CD14-positive monocyte (primary cell): ENCODE results near the gene SLC4A5. TPM values are rescaled to one million over a fixed set of nuclear protein-coding genes. Genes with fewer than 3 reads are reported as not detected.

ENCODE experiments used
- DNase-seq, 3 donors: peaks; one replicate each; pipeline ENCODE4 v3.0.0-alpha.2; 2011 to 2022
- H2AFZ ChIP-seq: 2 replicates; pipeline ENCODE4 v1.6.0; 2012; ENCODE audit warnings: mild to moderate bottlenecking, low read depth, low read length, inconsistent platforms; ENCODE audit not compliant: insufficient read depth, poor library complexity, severe bottlenecking
- H3K27ac ChIP-seq, 2 donors: 1 replicate in 1 of 2; 2 replicates in 1 of 2; pipeline ENCODE4 v1.5.1; 2012 to 2013; ENCODE audit warnings: low read length in 2 of 2, control low read depth in 1 of 2, inconsistent platforms in 1 of 2, low read depth in 1 of 2, mild to moderate bottlenecking in 1 of 2
- H3K27me3 ChIP-seq, 2 donors: one replicate each; pipeline versions ENCODE4 v1.6.0 to v1.6.1; 2011 to 2013; ENCODE audit warnings: low read length in 2 of 2; ENCODE audit not compliant: control insufficient read depth in 2 of 2, insufficient read depth in 2 of 2
- H3K36me3 ChIP-seq, 2 donors: replicated peaks in 1 of 2; 1 replicate in 1 of 2; 2 replicates in 1 of 2; pipeline versions ENCODE4 v1.5.1 to v1.6.1; 2012 to 2013; ENCODE audit warnings: low read length in 2 of 2, control low read depth in 1 of 2, inconsistent platforms in 1 of 2, mild to moderate bottlenecking in 1 of 2; ENCODE audit not compliant: insufficient read depth in 2 of 2, control insufficient read depth in 1 of 2
- H3K4me1 ChIP-seq, 2 donors: 1 replicate in 1 of 2; 2 replicates in 1 of 2; pipeline versions ENCODE4 v1.5.1 to v1.6.1; 2012 to 2013; ENCODE audit warnings: low read length in 2 of 2, control low read depth in 1 of 2, inconsistent platforms in 1 of 2, mild to moderate bottlenecking in 1 of 2, moderate library complexity in 1 of 2; ENCODE audit not compliant: insufficient read depth in 2 of 2, control insufficient read depth in 1 of 2
- H3K4me2 ChIP-seq: replicated peaks from 2 replicates; pipeline ENCODE3; 2012; ENCODE audit warnings: low read length, moderate library complexity, mild to moderate bottlenecking; ENCODE audit not compliant: poor library complexity, severe bottlenecking; ENCODE audit errors: extremely low read depth
- H3K4me3 ChIP-seq, 3 experiments: fragments of 200-600 bp in 1 of 3; sonication (generic) in 1 of 3; replicated peaks in 1 of 3; 1 replicate in 2 of 3; 2 replicates in 1 of 3; pipeline ENCODE4 v1.5.1; 2011 to 2013; ENCODE audit warnings: low read length in 3 of 3, mild to moderate bottlenecking in 3 of 3, control low read depth in 2 of 3, low read depth in 2 of 3, inconsistent platforms in 1 of 3, moderate library complexity in 1 of 3
- H3K79me2 ChIP-seq: 2 replicates; pipeline ENCODE4 v1.6.0; 2012; ENCODE audit warnings: mild to moderate bottlenecking, control low read depth, inconsistent platforms, low read length, moderate library complexity; ENCODE audit not compliant: insufficient read depth
- H3K9ac ChIP-seq: 2 replicates; pipeline ENCODE4 v1.6.0; 2017; ENCODE audit warnings: low read length, mild to moderate bottlenecking; ENCODE audit not compliant: insufficient read depth, poor library complexity, severe bottlenecking
- H3K9me3 ChIP-seq, 2 donors: replicated peaks in 1 of 2; 1 replicate in 1 of 2; 2 replicates in 1 of 2; pipeline versions ENCODE4 v1.5.1 to v1.6.1; 2012 to 2013; ENCODE audit warnings: low read length in 2 of 2, control low read depth in 1 of 2; ENCODE audit not compliant: control insufficient read depth in 1 of 2, insufficient read depth in 1 of 2
- H4K20me1 ChIP-seq: 2 replicates; pipeline ENCODE4 v1.6.0; 2012; ENCODE audit warnings: mild to moderate bottlenecking, low read length, control low read depth, moderate library complexity; ENCODE audit not compliant: insufficient read depth
- H3K27ac Mint-ChIP-seq, 7 donors: one replicate each; pipeline ENCODE4 v1.8.0; 2020; ENCODE audit warnings: mild to moderate bottlenecking in 7 of 7, mixed read lengths in 7 of 7, moderate library complexity in 6 of 7, inconsistent platforms in 2 of 7
- H3K27me3 Mint-ChIP-seq, 3 donors: one replicate each; pipeline ENCODE4 v1.8.0; 2021 to 2022; ENCODE audit warnings: low read depth in 3 of 3, mild to moderate bottlenecking in 3 of 3, mixed read lengths in 3 of 3, moderate library complexity in 3 of 3, inconsistent platforms in 1 of 3
- H3K36me3 Mint-ChIP-seq, 2 donors: one replicate each; pipeline ENCODE4 v1.8.0; 2020; ENCODE audit warnings: mixed read lengths in 2 of 2, inconsistent platforms in 1 of 2, mild to moderate bottlenecking in 1 of 2
- H3K4me1 Mint-ChIP-seq: one replicate; pipeline ENCODE4 v1.8.0; 2020; ENCODE audit warnings: mild to moderate bottlenecking, mixed read lengths
- H3K4me3 Mint-ChIP-seq, 2 donors: one replicate each; pipeline ENCODE4 v1.8.0; 2020; ENCODE audit warnings: mild to moderate bottlenecking in 2 of 2, mixed read lengths in 2 of 2, moderate library complexity in 1 of 2
- H3K9me3 Mint-ChIP-seq, 7 donors: one replicate each; pipeline ENCODE4 v1.8.0; 2020 to 2022; ENCODE audit warnings: mixed read lengths in 7 of 7, mild to moderate bottlenecking in 6 of 7, moderate library complexity in 6 of 7, inconsistent platforms in 2 of 7
- CTCF ChIP-seq: fragments of 200-600 bp; IDR thresholded peaks from one replicate; pipeline ENCODE4 v1.8.0; 2022; ENCODE audit warnings: antibody characterized with exemption, mild to moderate bottlenecking
- WGBS: methylation state at CpG from one replicate; pipeline ENCODE4 v1.1.5; 2013; ENCODE audit warnings: missing lambda C conversion rate; ENCODE audit not compliant: insufficient coverage; 5-methylcytosine and 5-hydroxymethylcytosine counted together
- intact Hi-C, 2 donors: fragments of 100-400 bp; cut with micrococcal nuclease; formaldehyde crosslinking; loops; one replicate each; pipeline versions ENCODE4 v1.15.0 to v1.15.1; 2023
- polyA plus RNA-seq, 3 donors: library from polyadenylated mRNA; depleted of rRNA in 1 of 3; unstranded in 2 of 3; stranded (reverse) in 1 of 3; fragments of 300-500 nt in 2 of 3; fragments of >200 nt in 1 of 3; fragmentation: Illumina TruSeq in 2 of 3; gene quantifications; 1 replicate in 2 of 3; 2 replicates in 1 of 3; pipeline ENCODE4 v1.2.3, GENCODE V29; 2012 to 2021

Gene SLC4A5
- polyA plus RNA-seq, 3 donors, result 0.10 to 1.1 TPM; not detected in 1

- H3K9ac ChIP-seq, result no peak overlapping the region
- no peaks in the 10 kb centered on the region for H3K79me2 ChIP-seq
- Mint-ChIP-seq H3K27me3 (peaks cover 0 to 3% (median 3%) of the 10 kb centered on the region in 3 donors), H3K36me3 (peaks cover 0 to 3% of the 10 kb centered on the region in 2 donors), H3K9me3 (peaks cover 0 to 2% (median 0%) of the 10 kb centered on the region in 7 donors), H3K4me1 (peaks cover 9% of the 10 kb centered on the region), H3K4me3 (no peak overlapping the region), H3K27ac (no peak overlapping the region)
- H3K4me3 ChIP-seq, result no peak overlapping the region
- no peaks in the 10 kb centered on the region for H4K20me1 ChIP-seq
- no peak for DNase-seq
- H3K27ac ChIP-seq, result no peak overlapping the region
- H2AFZ ChIP-seq, result no peak overlapping the region
- peaks cover 5 to 6% of the 10 kb centered on the region in 2 donors for H3K4me1 ChIP-seq
- intact Hi-C loops, result no loop called here
- no peaks in the 10 kb centered on the region for H3K27me3 ChIP-seq
- WGBS, result 80% methylated on average over 2 of the region's 4 CpGs
- no peak overlapping the region for H3K4me2 ChIP-seq
- no peak for TF ChIP-seq CTCF
- H3K36me3 ChIP-seq, result no peaks in the 10 kb centered on the region
- no peaks in the 10 kb centered on the region for H3K9me3 ChIP-seq
Observed at GRCh38 chr2:74228772-74229171, 114.4 kb downstream of the SLC4A5 start.

GRCh38 chr2:74227646-74228045, 115.6 kb downstream of the SLC4A5 start:
- Histone ChIP-seq H3K4me1 (peaks cover 9 to 10% of the 10 kb centered on the region in 2 donors), H3K27me3 (no peaks in the 10 kb centered on the region), H3K4me2 (no peak overlapping the region), H3K36me3 (no peaks in the 10 kb centered on the region), H3K79me2 (no peaks in the 10 kb centered on the region), H2AFZ (no peak overlapping the region), H4K20me1 (no peaks in the 10 kb centered on the region), H3K4me3 (no peak overlapping the region), H3K9ac (no peak overlapping the region), H3K9me3 (no peaks in the 10 kb centered on the region), H3K27ac (no peak overlapping the region)
- no peak for TF ChIP-seq CTCF
- WGBS, result 97% methylated on average over 5 of the region's 5 CpGs
- intact Hi-C loops, result no loop called here
- DNase-seq, result no peak
- peaks cover 19% of the 10 kb centered on the region for H3K4me1 Mint-ChIP-seq
- H3K36me3 Mint-ChIP-seq, result peaks cover 0 to 3% of the 10 kb centered on the region in 2 donors
- H3K4me3 Mint-ChIP-seq, result no peak overlapping the region
- peaks cover 0 to 2% (median 0%) of the 10 kb centered on the region in 7 donors for H3K9me3 Mint-ChIP-seq
- peak overlapping the region in 1 of 7 donors; percentile 62 for H3K27ac Mint-ChIP-seq
- peaks cover 0 to 3% (median 3%) of the 10 kb centered on the region in 3 donors for H3K27me3 Mint-ChIP-seq
